Gastrocnemius medialis (tissue), 4 donors: ENCODE data around the gene TBC1D25. TPM values are rescaled to one million over a fixed set of nuclear protein-coding genes. Genes with fewer than 3 reads are reported as not detected.
"Not testable (repeated sequence)": the region's sequence is repeated elsewhere in the genome, so short reads cannot be mapped to it uniquely, and the experiment has no call there.

Experiments used
- ATAC-seq, 2 donors: fragments of 150-250 bp; one replicate each; pipeline ENCODE4 v1.9.1; 2016
- DNase-seq, 2 donors: peaks; one replicate each; pipeline ENCODE4 v3.0.0-alpha.2; 2019
- H3K27ac ChIP-seq, 4 donors: fragments of 200-600 bp; sonication (generic); 1 replicate in 1 of 4; 2 replicates in 3 of 4; pipeline ENCODE4 v1.5.1; 2016 to 2018; ENCODE audit warnings: mild to moderate bottlenecking in 2 of 4, moderate library complexity in 1 of 4
- H3K27me3 ChIP-seq, 3 donors: fragments of 200-600 bp; sonication (generic) in 2 of 3; 1 replicate in 1 of 3; 2 replicates in 2 of 3; pipeline versions ENCODE4 v1.5.1 to v1.6.0; 2016 to 2019; ENCODE audit warnings: mild to moderate bottlenecking in 1 of 3, moderate library complexity in 1 of 3
- H3K36me3 ChIP-seq, 2 donors: fragments of 200-600 bp; sonication (generic) in 1 of 2; one replicate each; pipeline ENCODE4 v1.5.1; 2017 to 2018
- H3K4me1 ChIP-seq, 2 donors: fragments of 200-600 bp; sonication (generic) in 1 of 2; one replicate each; pipeline ENCODE4 v1.5.1; 2016 to 2017; ENCODE audit warnings: mild to moderate bottlenecking in 2 of 2
- H3K4me3 ChIP-seq, 4 donors: fragments of 200-600 bp; sonication (generic) in 3 of 4; 1 replicate in 1 of 4; 2 replicates in 3 of 4; pipeline ENCODE4 v1.5.1; 2016 to 2019; ENCODE audit warnings: mild to moderate bottlenecking in 2 of 4
- H3K9me3 ChIP-seq, 3 donors: fragments of 200-600 bp; sonication (generic) in 2 of 3; 1 replicate in 1 of 3; 2 replicates in 2 of 3; pipeline ENCODE4 v1.5.1; 2016 to 2019
- POLR2A ChIP-seq, 2 donors: fragments of 450-650 bp; IDR thresholded peaks; one replicate each; pipeline ENCODE4 v1.6.1; 2017; ENCODE audit warnings: antibody characterized with exemption in 2 of 2, mild to moderate bottlenecking in 2 of 2, moderate library complexity in 2 of 2
- in situ Hi-C, 4 donors: fragments of 200-750 bp; cut with MboI; loops; one replicate each; pipeline versions ENCODE4 v1.15.0 to v1.8.0; 2017; ENCODE audit warnings: low sequenced_read_pairs in 4 of 4
- intact Hi-C: fragments of 100-400 bp; cut with DNase I; formaldehyde crosslinking; loops from one replicate; pipeline ENCODE4 v1.15.1; 2023; ENCODE audit warnings: low total_unique reads
- total RNA-seq, 4 donors: library from RNA; depleted of rRNA; stranded (reverse); fragments of >200 nt; gene quantifications; one replicate each; pipeline versions ENCODE4 v1.1.0 to v1.2.3, GENCODE V29; 2016
- TF ChIP-seq, protein P1 (sequence below), 5 experiments: fragments of 450-650 bp in 3 of 5; fragments of 200-600 bp in 2 of 5; sonication (generic) in 2 of 5; IDR thresholded peaks in 4 of 5; conservative IDR thresholded peaks in 1 of 5; 1 replicate in 4 of 5; 2 replicates in 1 of 5; pipeline ENCODE4 v1.5.1; 2016 to 2019; ENCODE audit warnings: antibody characterized with exemption in 5 of 5, mild to moderate bottlenecking in 3 of 5, moderate library complexity in 3 of 5

Gene TBC1D25
- total RNA-seq, 4 donors from 2014 or later: 10.3 to 14.8 (median 11.9) TPM

DNA sequence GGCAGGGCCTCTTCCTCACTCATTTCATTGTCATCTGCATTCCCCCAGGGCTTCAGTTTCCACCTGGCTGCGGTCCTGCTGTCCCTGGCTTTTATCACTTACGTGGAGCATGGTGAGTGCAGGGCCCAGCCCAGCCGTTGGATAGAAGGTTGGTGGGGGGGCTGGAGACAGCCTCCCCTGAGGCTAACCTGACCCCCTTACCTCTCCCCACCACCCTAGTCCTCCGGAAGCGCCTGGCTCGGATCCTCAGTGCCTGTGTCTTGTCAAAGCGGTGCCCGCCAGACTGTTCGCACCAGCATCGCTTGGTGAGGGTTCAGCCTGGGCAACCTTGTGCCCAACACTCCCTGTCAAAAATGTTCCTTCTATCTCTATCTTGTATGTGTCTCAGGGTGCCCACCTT, 23.7 kb upstream of the TBC1D25 start:
- DNase-seq (no peak), ATAC-seq (no peak)
- Histone ChIP-seq H3K4me3 (no peak overlapping the region), H3K27ac (no peak overlapping the region), H3K27me3 (no peaks in the 10 kb centered on the region), H3K4me1 (no peaks in the 10 kb centered on the region), H3K36me3 (no peaks in the 10 kb centered on the region), H3K9me3 (no peaks in the 10 kb centered on the region)
- intact Hi-C loops (no loop called here), in situ Hi-C loops (no loop called here)
- TF ChIP-seq, protein P1, sequence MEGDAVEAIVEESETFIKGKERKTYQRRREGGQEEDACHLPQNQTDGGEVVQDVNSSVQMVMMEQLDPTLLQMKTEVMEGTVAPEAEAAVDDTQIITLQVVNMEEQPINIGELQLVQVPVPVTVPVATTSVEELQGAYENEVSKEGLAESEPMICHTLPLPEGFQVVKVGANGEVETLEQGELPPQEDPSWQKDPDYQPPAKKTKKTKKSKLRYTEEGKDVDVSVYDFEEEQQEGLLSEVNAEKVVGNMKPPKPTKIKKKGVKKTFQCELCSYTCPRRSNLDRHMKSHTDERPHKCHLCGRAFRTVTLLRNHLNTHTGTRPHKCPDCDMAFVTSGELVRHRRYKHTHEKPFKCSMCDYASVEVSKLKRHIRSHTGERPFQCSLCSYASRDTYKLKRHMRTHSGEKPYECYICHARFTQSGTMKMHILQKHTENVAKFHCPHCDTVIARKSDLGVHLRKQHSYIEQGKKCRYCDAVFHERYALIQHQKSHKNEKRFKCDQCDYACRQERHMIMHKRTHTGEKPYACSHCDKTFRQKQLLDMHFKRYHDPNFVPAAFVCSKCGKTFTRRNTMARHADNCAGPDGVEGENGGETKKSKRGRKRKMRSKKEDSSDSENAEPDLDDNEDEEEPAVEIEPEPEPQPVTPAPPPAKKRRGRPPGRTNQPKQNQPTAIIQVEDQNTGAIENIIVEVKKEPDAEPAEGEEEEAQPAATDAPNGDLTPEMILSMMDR (IDR thresholded peaks at IDR 0.05 in 4 of 5, conservative IDR thresholded peaks at IDR 0.05 in 1 of 5): no peak
- TF ChIP-seq POLR2A (IDR thresholded peaks at IDR 0.05): no peak

DNA sequence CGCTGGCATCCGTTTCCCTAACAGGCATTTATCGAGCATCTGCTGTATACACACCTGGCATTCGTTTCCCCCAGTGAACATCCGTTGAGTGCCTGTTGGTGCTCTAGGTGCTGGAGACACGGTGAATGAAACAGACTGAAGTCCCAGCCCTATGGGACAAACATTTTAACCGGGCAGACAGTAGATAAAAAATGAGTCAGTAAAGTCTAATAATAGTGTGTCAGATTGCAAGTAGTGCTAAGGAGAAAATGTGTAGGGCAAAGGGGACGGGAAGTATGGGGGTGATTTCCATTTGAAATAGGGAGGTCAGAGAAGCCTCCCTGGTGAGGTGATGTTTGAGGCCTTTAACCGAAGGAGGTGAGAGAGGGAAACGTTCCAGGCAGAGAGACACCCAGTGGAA, 23.2 kb upstream of the TBC1D25 start:
- no peaks in the 10 kb centered on the region for H3K36me3 ChIP-seq
- in situ Hi-C loops (no loop called here), intact Hi-C loops (no loop called here)
- DNase-seq (no peak), ATAC-seq (no peak)
- H3K27me3 ChIP-seq: no peaks in the 10 kb centered on the region
- no peak overlapping the region for H3K4me3 ChIP-seq
- TF ChIP-seq, protein P1 (IDR thresholded peaks at IDR 0.05 in 4 of 5, conservative IDR thresholded peaks at IDR 0.05 in 1 of 5): no peak
- TF ChIP-seq POLR2A (IDR thresholded peaks at IDR 0.05): no peak
- no peak overlapping the region for H3K27ac ChIP-seq
- H3K9me3 ChIP-seq: no peaks in the 10 kb centered on the region
- H3K4me1 ChIP-seq: no peaks in the 10 kb centered on the region

DNA sequence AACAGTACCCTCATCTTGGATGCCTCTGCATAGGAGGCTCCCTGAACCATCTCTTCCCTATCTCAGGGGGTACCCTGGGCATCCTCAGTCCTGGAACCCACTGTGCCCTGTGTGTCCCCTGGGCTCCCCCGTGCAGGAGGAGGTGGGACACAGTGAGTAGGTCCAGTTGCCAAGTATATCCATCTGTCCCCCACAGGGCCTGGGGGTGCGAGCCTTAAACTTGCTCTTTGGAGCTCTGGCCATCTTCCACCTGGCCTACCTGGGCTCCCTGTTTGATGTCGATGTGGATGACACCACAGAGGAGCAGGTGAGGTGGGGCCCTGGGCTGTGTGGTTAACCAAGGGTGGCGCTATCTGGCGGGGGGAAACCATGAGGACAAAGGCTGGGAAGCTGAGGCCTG, 22.5 kb upstream of the TBC1D25 start:
- TF ChIP-seq, protein P1 (IDR thresholded peaks at IDR 0.05 in 4 of 5, conservative IDR thresholded peaks at IDR 0.05 in 1 of 5): no peak
- TF ChIP-seq POLR2A (IDR thresholded peaks at IDR 0.05): no peak
- no peak overlapping the region for H3K4me3 ChIP-seq
- intact Hi-C loops: no loop called here
- in situ Hi-C loops: no loop called here
- ATAC-seq (no peak), DNase-seq (no peak)
- no peaks in the 10 kb centered on the region for H3K27me3 ChIP-seq
- H3K36me3 ChIP-seq: no peaks in the 10 kb centered on the region
- H3K4me1 ChIP-seq: no peaks in the 10 kb centered on the region
- no peak overlapping the region for H3K27ac ChIP-seq
- no peaks in the 10 kb centered on the region for H3K9me3 ChIP-seq

DNA sequence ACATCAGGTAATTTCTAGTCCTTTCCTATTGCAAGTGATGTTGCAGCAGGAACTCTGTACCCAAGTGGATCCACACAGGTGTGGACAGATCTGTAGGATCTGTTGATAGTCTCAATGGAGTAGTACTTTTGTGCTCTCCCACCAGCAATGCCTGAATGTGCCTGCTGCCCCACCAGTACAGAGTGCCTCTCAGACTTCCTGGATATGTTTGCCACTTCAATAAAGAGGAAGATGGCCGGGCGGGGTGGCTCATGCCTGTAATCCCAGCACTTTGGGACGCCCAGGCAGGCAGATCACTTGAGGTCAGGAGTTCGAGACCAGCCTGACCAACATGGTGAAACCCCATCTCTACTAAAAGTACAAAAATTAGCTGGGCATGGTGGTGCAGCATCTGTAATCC, 20.0 kb upstream of the TBC1D25 start:
- DNase-seq, H3K4me3 ChIP-seq, ATAC-seq, intact Hi-C loops, H3K36me3 ChIP-seq, H3K27me3 ChIP-seq, H3K27ac ChIP-seq, H3K9me3 ChIP-seq, in situ Hi-C loops, H3K4me1 ChIP-seq: not testable (repeated sequence)

DNA sequence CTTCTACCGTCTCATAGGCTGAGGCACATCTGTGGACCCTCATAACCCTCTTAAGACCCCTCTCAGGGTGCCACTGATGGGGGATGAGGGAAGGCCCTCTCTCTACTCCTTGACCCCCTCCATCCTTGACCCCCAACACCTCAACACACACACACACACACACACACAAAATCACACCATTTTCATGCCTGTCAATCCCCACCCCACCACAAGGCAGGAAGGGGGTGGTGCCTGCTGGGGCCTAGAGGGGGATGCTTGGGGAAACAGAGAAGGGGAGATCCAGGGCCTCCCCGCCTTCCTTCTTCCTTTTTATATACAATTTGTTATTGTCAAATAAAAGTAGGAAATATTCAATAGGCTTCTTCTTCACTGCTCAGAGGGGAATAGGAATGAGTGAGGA, 19.1 kb upstream of the TBC1D25 start:
- H3K27me3 ChIP-seq: no peaks in the 10 kb centered on the region
- H3K4me1 ChIP-seq: peaks cover 0 to 4% of the 10 kb centered on the region in 2 donors
- H3K4me3 ChIP-seq: no peak overlapping the region
- no peaks in the 10 kb centered on the region for H3K36me3 ChIP-seq
- TF ChIP-seq, protein P1 (IDR thresholded peaks at IDR 0.05 in 4 of 5, conservative IDR thresholded peaks at IDR 0.05 in 1 of 5): no peak
- TF ChIP-seq POLR2A (IDR thresholded peaks at IDR 0.05): no peak
- in situ Hi-C loops (no loop called here), intact Hi-C loops (loop anchor here (5.0 kb wide), 1 partner anchor 43 kb away; the partner anchor contains the start of gene FTSJ1)
- ATAC-seq (no peak), DNase-seq (no peak)
- H3K9me3 ChIP-seq: no peaks in the 10 kb centered on the region
- H3K27ac ChIP-seq: no peak overlapping the region
